ENCODE measurements around the gene ARHGAP33. TPM values are rescaled to one million over a fixed set of nuclear protein-coding genes. Genes with fewer than 3 reads are reported as not detected.
"Not testable (repeated sequence)": the region's sequence is repeated elsewhere in the genome, so short reads cannot be mapped to it uniquely, and the experiment has no call there.

ARHGAP33 gene
- total RNA-seq, 4 donors from 2014 or later: 1.3 to 8.4 (median 2.3) TPM

GRCh38 chr19:35833972-35834371 is 58.6 kb downstream of the ARHGAP33 start:
- H3K9me3 ChIP-seq: peaks cover 0 to 7% (median 0%) of the 10 kb centered on the region in 3 donors
- H3K27me3 ChIP-seq: peaks cover 0 to 74% (median 0%) of the 10 kb centered on the region in 4 donors
- DNase-seq: no peak
- 40 to 59% methylated on average over 4 to 6 of the region's 7 CpGs for WGBS, 2 donors
- H3K4me3 ChIP-seq: no peak overlapping the region
- TF ChIP-seq CTCF (IDR thresholded peaks at IDR 0.05): no peak
- no peak for TF ChIP-seq POLR2A (IDR thresholded peaks at IDR 0.05)
- H3K4me1 ChIP-seq: no peaks in the 10 kb centered on the region
- no peaks in the 10 kb centered on the region for H3K36me3 ChIP-seq
- intact Hi-C loops (cut with DNase I): no loop called here
- no peak overlapping the region for H3K27ac ChIP-seq

- H3K27ac ChIP-seq; H3K36me3 ChIP-seq; H3K4me1 ChIP-seq; intact Hi-C loops (cut with DNase I); H3K9me3 ChIP-seq; H3K4me3 ChIP-seq; DNase-seq: not testable (repeated sequence)
- WGBS, 2 donors: 43 to 44% methylated on average over 10 of the region's 11 CpGs
- peaks cover 0 to 58% (median 0%) of the 10 kb centered on the region in 4 donors for H3K27me3 ChIP-seq
Observed at GRCh38 chr19:35836096-35836495, 60.7 kb downstream of the ARHGAP33 start.

Other genes starting within 250 kb of the ARHGAP33 start
- gene SBSN, start 247.3 kb upstream of the ARHGAP33 start, total RNA-seq: 1,000 to 10,000 TPM in 1 of 4 donors, 100 to 1,000 TPM in 2, 10 to 100 TPM in 1; 58.2 to 1,096 (median 541) TPM
- not detected for gene GAPDHS, start 242.1 kb upstream of the ARHGAP33 start, total RNA-seq
- gene TMEM147, start 229.9 kb upstream of the ARHGAP33 start, total RNA-seq: 100 to 1,000 TPM in 1 of 4 donors, 10 to 100 TPM in 3; 68.1 to 119 (median 89.6) TPM
- gene ATP4A, start 211.9 kb upstream of the ARHGAP33 start, total RNA-seq: under 1 TPM in 1 of 4 donors, not detected in 3; 0.18 TPM
- gene PMIS2, start 189.4 kb upstream of the ARHGAP33 start, total RNA-seq: not detected
- 10 to 100 TPM in 2 of 4 donors, 1 to 10 TPM in 2; 3.5 to 11.5 (median 10.6) TPM for gene HAUS5, start 162.8 kb upstream of the ARHGAP33 start, total RNA-seq
- 10 to 100 TPM; 52.1 to 59.1 (median 53.0) TPM for gene RBM42, start 146.5 kb upstream of the ARHGAP33 start, total RNA-seq
- under 1 TPM in 2 of 4 donors, not detected in 2; 0.31 to 0.44 TPM for gene ETV2, start 133.8 kb upstream of the ARHGAP33 start, total RNA-seq
- 100 to 1,000 TPM; 582 to 942 (median 761) TPM for gene COX6B1, start 127.2 kb upstream of the ARHGAP33 start, total RNA-seq
- 10 to 100 TPM in 1 of 4 donors, 1 to 10 TPM in 2, not detected in 1; 4.6 to 18.7 (median 9.8) TPM for gene UPK1A, start 109.0 kb upstream of the ARHGAP33 start, total RNA-seq
- under 1 TPM in 1 of 4 donors, not detected in 3; 0.38 TPM for gene ZBTB32, start 71.0 kb upstream of the ARHGAP33 start, total RNA-seq
- gene KMT2B, start 57.6 kb upstream of the ARHGAP33 start, total RNA-seq: 10 to 100 TPM in 3 of 4 donors, 1 to 10 TPM in 1; 7.5 to 33.7 (median 15.6) TPM
- gene IGFLR1, start 33.1 kb upstream of the ARHGAP33 start, total RNA-seq: 1 to 10 TPM in 3 of 4 donors, under 1 TPM in 1; 0.87 to 4.8 (median 4.3) TPM
- 10 to 100 TPM; 10.2 to 19.0 (median 17.5) TPM for gene U2AF1L4, start 30.1 kb upstream of the ARHGAP33 start, total RNA-seq
- gene PSENEN, start 29.9 kb upstream of the ARHGAP33 start, total RNA-seq: 10 to 100 TPM; 23.3 to 33.9 (median 32.3) TPM
- 10 to 100 TPM in 2 of 4 donors, 1 to 10 TPM in 2; 5.7 to 13.4 (median 9.5) TPM for gene LIN37, start 27.0 kb upstream of the ARHGAP33 start, total RNA-seq
- gene HSPB6, start 18.5 kb upstream of the ARHGAP33 start, total RNA-seq: 10 to 100 TPM in 1 of 4 donors, 1 to 10 TPM in 3; 1.7 to 21.9 (median 3.6) TPM
- 1 to 10 TPM; 3.7 to 9.7 (median 8.6) TPM for gene PROSER3, start 17.4 kb upstream of the ARHGAP33 start, total RNA-seq
- gene PRODH2, start 37.3 kb downstream of the ARHGAP33 start, total RNA-seq: not detected
- gene NPHS1, start 76.9 kb downstream of the ARHGAP33 start, total RNA-seq: not detected
- under 1 TPM in 1 of 4 donors, not detected in 3; 0.57 TPM for gene KIRREL2, start 81.3 kb downstream of the ARHGAP33 start, total RNA-seq
- 1 to 10 TPM in 1 of 4 donors, under 1 TPM in 2, not detected in 1; 0.44 to 1.7 (median 0.76) TPM for gene APLP1, start 93.0 kb downstream of the ARHGAP33 start, total RNA-seq
- 10 to 100 TPM in 2 of 4 donors, 1 to 10 TPM in 2; 4.0 to 29.4 (median 11.6) TPM for gene NFKBID, start 125.0 kb downstream of the ARHGAP33 start, total RNA-seq
- 1 to 10 TPM in 1 of 4 donors, not detected in 3; 1.3 TPM for gene HCST, start 127.0 kb downstream of the ARHGAP33 start, total RNA-seq
- 10 to 100 TPM in 3 of 4 donors, 1 to 10 TPM in 1; 4.5 to 95.9 (median 33.8) TPM for gene TYROBP, start 132.7 kb downstream of the ARHGAP33 start, total RNA-seq
- gene LRFN3, start 160.8 kb downstream of the ARHGAP33 start, total RNA-seq: 10 to 100 TPM in 1 of 4 donors, 1 to 10 TPM in 3; 5.6 to 12.4 (median 7.5) TPM
- 10 to 100 TPM; 17.6 to 40.1 (median 29.6) TPM for gene SDHAF1, start 219.6 kb downstream of the ARHGAP33 start, total RNA-seq
- gene SYNE4, start 233.2 kb downstream of the ARHGAP33 start, total RNA-seq: under 1 TPM in 3 of 4 donors, not detected in 1; 0.26 to 0.95 (median 0.57) TPM
- 10 to 100 TPM; 14.6 to 28.6 (median 18.8) TPM for gene ALKBH6, start 238.6 kb downstream of the ARHGAP33 start, total RNA-seq

All from esophagus squamous epithelium (tissue), 5 donors.